Mucosa of descending colon (tissue), 3 donors: ENCODE measurements around the gene STX18. TPM values are rescaled to one million over a fixed set of nuclear protein-coding genes. Genes with fewer than 3 reads are reported as not detected.

ENCODE experiments used
- ATAC-seq: fragments of 200-7000 bp; cut with Tn5 transposase; one replicate; pipeline ENCODE4 v1.9.1; 2020; ENCODE audit warnings: mild to moderate bottlenecking, moderate library complexity
- DNase-seq, 3 donors: peaks; one replicate each; pipeline ENCODE4 v3.0.0-alpha.2; 2020
- H3K36me3 ChIP-seq: fragments of 200-600 bp; one replicate; pipeline ENCODE4 v1.8.0; 2021; ENCODE audit warnings: low read depth, mild to moderate bottlenecking
- H3K4me1 ChIP-seq: fragments of 200-600 bp; one replicate; pipeline ENCODE4 v1.8.0; 2021; ENCODE audit warnings: low read depth, mild to moderate bottlenecking
- H3K4me3 ChIP-seq: fragments of 200-600 bp; one replicate; pipeline ENCODE4 v1.8.0; 2021; ENCODE audit warnings: mild to moderate bottlenecking
- H3K9me3 ChIP-seq: fragments of 200-600 bp; one replicate; pipeline ENCODE4 v1.8.0; 2021; ENCODE audit warnings: mild to moderate bottlenecking
- intact Hi-C, 2 donors: fragments of 100-400 bp; cut with DNase I in 1 of 2; cut with micrococcal nuclease in 1 of 2; formaldehyde crosslinking; loops; one replicate each; pipeline versions ENCODE4 v1.11.0 to v1.11.1; 2022; cut with DNase I, micrococcal nuclease
- total RNA-seq, 3 donors: library from RNA; stranded (reverse); fragmentation: NEBNext Ultra II Directional in 2 of 3; extraction: Animal tissue kit (Norgen Biotek cat#: 25700) in 2 of 3; gene quantifications; one replicate each; pipeline versions ENCODE4 v1.2.1 to v1.2.4, GENCODE V29; 2021 to 2023
- TF ChIP-seq, protein P1 (sequence below): fragments of 200-600 bp; IDR thresholded peaks from one replicate; pipeline ENCODE4 v1.8.0; 2022; ENCODE audit warnings: antibody characterized with exemption, mild to moderate bottlenecking
- donor health status: DM: no; HTN: no; CAD: no; lungs with moderate emphysema.
- donor health status: DM: no; HTN: no; CAD: no.
- donor health status: DM: no; HTN: yes; CAD: no.

Gene STX18
- total RNA-seq, 3 donors from 2014 or later = 33.1 to 43.3 (median 36.3) TPM

DNA sequence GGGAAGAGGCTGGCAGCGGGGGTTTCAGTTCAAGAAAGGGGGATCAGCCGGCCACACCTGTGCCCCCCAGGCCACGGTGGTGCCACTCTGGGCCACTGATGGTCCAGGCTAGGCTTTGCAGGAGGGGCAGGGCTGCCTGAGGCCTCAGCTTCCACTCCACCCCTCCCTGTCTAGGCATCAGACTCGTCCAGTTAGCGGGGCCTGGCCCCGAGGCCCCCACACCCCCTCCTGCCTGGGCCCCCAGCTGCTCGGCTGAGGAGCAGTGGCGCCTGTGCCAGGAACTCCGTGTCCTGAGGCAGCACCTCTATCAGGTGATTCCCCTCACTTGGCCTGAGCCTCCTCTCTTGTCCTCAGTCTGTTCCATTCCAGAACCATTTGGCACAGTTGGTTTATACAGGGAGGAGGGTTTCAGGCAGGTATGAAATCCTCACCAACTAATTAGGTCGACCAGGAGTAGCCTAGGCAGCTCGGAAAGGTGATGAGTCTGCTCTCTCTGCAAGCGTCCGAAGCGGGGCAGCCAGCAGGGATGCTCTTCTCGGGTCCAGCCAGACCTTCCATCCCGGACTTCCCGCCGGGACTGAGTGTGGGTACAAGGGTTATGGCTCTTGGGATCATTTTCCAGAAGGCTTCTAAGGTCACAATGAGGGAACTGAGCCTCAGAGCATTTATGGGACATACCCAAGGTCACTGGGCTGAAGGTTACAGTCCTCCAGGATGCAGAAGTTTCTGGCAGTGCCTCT, 152.8 kb downstream of the STX18 start:
- ATAC-seq (no peak), DNase-seq (no peak)
- peaks cover 17% of the 10 kb centered on the region for H3K4me1 ChIP-seq
- no peak overlapping the region for H3K4me3 ChIP-seq
- H3K9me3 ChIP-seq = no peaks in the 10 kb centered on the region
- no peaks in the 10 kb centered on the region for H3K36me3 ChIP-seq
- intact Hi-C loops = no loop called here
- TF ChIP-seq, protein P1, sequence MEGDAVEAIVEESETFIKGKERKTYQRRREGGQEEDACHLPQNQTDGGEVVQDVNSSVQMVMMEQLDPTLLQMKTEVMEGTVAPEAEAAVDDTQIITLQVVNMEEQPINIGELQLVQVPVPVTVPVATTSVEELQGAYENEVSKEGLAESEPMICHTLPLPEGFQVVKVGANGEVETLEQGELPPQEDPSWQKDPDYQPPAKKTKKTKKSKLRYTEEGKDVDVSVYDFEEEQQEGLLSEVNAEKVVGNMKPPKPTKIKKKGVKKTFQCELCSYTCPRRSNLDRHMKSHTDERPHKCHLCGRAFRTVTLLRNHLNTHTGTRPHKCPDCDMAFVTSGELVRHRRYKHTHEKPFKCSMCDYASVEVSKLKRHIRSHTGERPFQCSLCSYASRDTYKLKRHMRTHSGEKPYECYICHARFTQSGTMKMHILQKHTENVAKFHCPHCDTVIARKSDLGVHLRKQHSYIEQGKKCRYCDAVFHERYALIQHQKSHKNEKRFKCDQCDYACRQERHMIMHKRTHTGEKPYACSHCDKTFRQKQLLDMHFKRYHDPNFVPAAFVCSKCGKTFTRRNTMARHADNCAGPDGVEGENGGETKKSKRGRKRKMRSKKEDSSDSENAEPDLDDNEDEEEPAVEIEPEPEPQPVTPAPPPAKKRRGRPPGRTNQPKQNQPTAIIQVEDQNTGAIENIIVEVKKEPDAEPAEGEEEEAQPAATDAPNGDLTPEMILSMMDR = no peak

DNA sequence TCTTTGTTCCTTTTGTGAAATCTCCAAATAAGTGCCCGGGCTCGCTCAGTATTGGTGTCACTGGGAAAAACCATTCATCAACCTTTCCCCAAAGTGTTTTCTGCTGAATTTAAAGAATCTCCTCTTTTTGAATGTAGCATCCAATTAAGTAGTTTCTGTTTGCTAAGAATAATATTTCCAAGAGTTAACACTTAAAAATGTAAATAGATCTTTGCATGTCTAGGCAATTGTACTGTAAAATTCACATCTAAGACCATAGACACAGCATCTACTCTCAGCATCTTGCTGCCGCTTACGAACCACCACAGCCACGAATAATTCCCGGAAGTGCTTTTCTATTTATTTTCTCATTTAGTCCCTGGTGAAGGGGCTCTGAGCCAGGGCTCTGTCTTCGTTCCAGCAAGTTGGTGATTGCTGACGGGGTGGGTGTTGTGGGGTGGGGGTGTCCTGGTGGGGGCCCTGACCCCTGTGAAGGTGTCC, 153.5 kb downstream of the STX18 start:
- no peaks in the 10 kb centered on the region for H3K9me3 ChIP-seq
- intact Hi-C loops = no loop called here
- no peak for ATAC-seq
- peaks cover 17% of the 10 kb centered on the region for H3K4me1 ChIP-seq
- H3K4me3 ChIP-seq = no peak overlapping the region
- TF ChIP-seq, protein P1 = no peak
- no peak for DNase-seq
- no peaks in the 10 kb centered on the region for H3K36me3 ChIP-seq

GRCh38 chr4:4387531-4388310, 154.1 kb downstream of the STX18 start:
- DNase-seq = no peak
- Histone ChIP-seq H3K9me3 (no peaks in the 10 kb centered on the region), H3K4me1 (peaks cover 17% of the 10 kb centered on the region), H3K36me3 (no peaks in the 10 kb centered on the region), H3K4me3 (no peak overlapping the region)
- TF ChIP-seq, protein P1 = no peak
- intact Hi-C loops = no loop called here
- ATAC-seq = no peak

- no peaks in the 10 kb centered on the region for H3K36me3 ChIP-seq
- ATAC-seq = peak; percentile 53
- intact Hi-C loops = no loop called here
- peaks cover 17% of the 10 kb centered on the region for H3K4me1 ChIP-seq
- no peaks in the 10 kb centered on the region for H3K9me3 ChIP-seq
- no peak within 1 kb of the TSS for H3K4me3 ChIP-seq
- no peak for DNase-seq
- TF ChIP-seq, protein P1 = no peak
Measured at GRCh38 chr4:4386736-4387392, 155.0 kb downstream of the STX18 start, which contains the start of gene NSG1. Gene NSG1, plus strand, starts transcription at chr4:4387102. Its CDS starts 528 bp downstream, at chr4:4387630.

GRCh38 chr4:4386296-4386735, 155.5 kb downstream of the STX18 start:
- peaks cover 17% of the 10 kb centered on the region for H3K4me1 ChIP-seq
- TF ChIP-seq, protein P1 = no peak
- H3K4me3 ChIP-seq = no peak overlapping the region
- H3K36me3 ChIP-seq = no peaks in the 10 kb centered on the region
- DNase-seq (no peak), ATAC-seq (peak; percentile 41)
- intact Hi-C loops = no loop called here
- no peaks in the 10 kb centered on the region for H3K9me3 ChIP-seq
